ENCODE results near the gene PLCL2.
"Not testable (repeated sequence)": the region's sequence is repeated elsewhere in the genome, so short reads cannot be mapped to it uniquely, and the experiment has no call there.

Gene PLCL2

GRCh38 chr3:17122758-17123157 lies 238.0 kb downstream of the PLCL2 start:
- no peak for DNase-seq (ENCODE audit: low read depth)
- no peak for TF ChIP-seq CTCF (conservative IDR thresholded peaks at IDR 0.05; ENCODE audit: low read length)
- H3K4me3 ChIP-seq (ENCODE audit: low read length): no peak overlapping the region

- no peak for TF ChIP-seq CTCF (conservative IDR thresholded peaks at IDR 0.05; ENCODE audit: low read length)
- DNase-seq (ENCODE audit: low read depth): no peak
- no peak overlapping the region for H3K4me3 ChIP-seq (ENCODE audit: low read length)
These were observed 241.1 kb downstream of the PLCL2 start for GRCh38 chr3:17125738-17126442.

GRCh38 chr3:17128671-17129070 lies 243.9 kb downstream of the PLCL2 start:
- DNase-seq (ENCODE audit: low read depth): not testable (repeated sequence)

GRCh38 chr3:17129556-17129955 lies 244.8 kb downstream of the PLCL2 start:
- H3K4me3 ChIP-seq (ENCODE audit: low read length): no peak overlapping the region
- TF ChIP-seq CTCF (conservative IDR thresholded peaks at IDR 0.05; ENCODE audit: low read length): no peak
- no peak for DNase-seq (ENCODE audit: low read depth)

More at GRCh38 chr3:17128671-17129070, 243.9 kb downstream of the PLCL2 start:
- not testable (repeated sequence) for H3K4me3 ChIP-seq (ENCODE audit: low read length)

- no peak for DNase-seq (ENCODE audit: low read depth)
- TF ChIP-seq CTCF (conservative IDR thresholded peaks at IDR 0.05; ENCODE audit: low read length): no peak
- H3K4me3 ChIP-seq (ENCODE audit: low read length): no peak overlapping the region
These were observed 246.2 kb downstream of the PLCL2 start for GRCh38 chr3:17130956-17131355.

GRCh38 chr3:17132286-17133115 lies 247.7 kb downstream of the PLCL2 start:
- TF ChIP-seq CTCF (conservative IDR thresholded peaks at IDR 0.05; ENCODE audit: low read length): no peak
- H3K4me3 ChIP-seq (ENCODE audit: low read length): no peak overlapping the region
- no peak for DNase-seq (ENCODE audit: low read depth)

GRCh38 chr3:17133632-17134545 lies 249.1 kb downstream of the PLCL2 start:
- DNase-seq (ENCODE audit: low read depth): no peak
- no peak for TF ChIP-seq CTCF (conservative IDR thresholded peaks at IDR 0.05; ENCODE audit: low read length)
- H3K4me3 ChIP-seq (ENCODE audit: low read length): no peak overlapping the region

All from AG10803 (cell line).